Prostate gland (tissue), 2 donors: ENCODE results near the gene FAM3B.

ENCODE experiments used
- CTCF ChIP-seq, 4 experiments: fragments of 200-600 bp in 2 of 4; fragments of 450-650 bp in 2 of 4; sonication (generic) in 2 of 4; IDR thresholded peaks; 1 replicate in 3 of 4; 2 replicates in 1 of 4; pipeline ENCODE4 v1.5.1; 2016 to 2019; ENCODE audit warnings: antibody characterized with exemption in 4 of 4, mild to moderate bottlenecking in 2 of 4, moderate library complexity in 2 of 4
- POLR2A ChIP-seq: fragments of 450-650 bp; IDR thresholded peaks from one replicate; pipeline ENCODE4 v1.6.1; 2016; ENCODE audit warnings: antibody characterized with exemption, mild to moderate bottlenecking

DNA sequence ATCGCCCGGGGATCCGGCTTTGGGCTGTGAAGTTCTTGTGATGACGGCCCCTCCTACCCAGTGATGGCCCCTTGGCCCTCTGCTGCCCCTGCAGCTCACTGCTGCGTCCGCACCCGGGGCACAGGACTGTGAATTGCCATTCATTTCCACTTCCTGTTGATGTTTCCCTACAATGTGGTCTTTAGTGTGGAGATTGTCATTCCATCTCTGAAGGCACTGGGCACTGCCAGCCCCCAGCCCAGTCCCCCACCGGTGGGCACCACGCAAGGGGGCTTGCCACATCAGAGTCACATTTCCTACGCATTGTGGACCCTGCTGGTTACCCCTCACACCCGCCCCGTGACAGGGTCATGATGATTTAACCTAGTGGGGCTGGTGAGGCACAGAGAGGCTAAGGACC, 42.7 kb downstream of the FAM3B start:
- TF ChIP-seq CTCF (IDR thresholded peaks at IDR 0.05) (no peak), POLR2A (no peak)
